ENCODE data around the gene INPP5E. TPM values are rescaled to one million over a fixed set of nuclear protein-coding genes. Genes with fewer than 3 reads are reported as not detected.

INPP5E gene
- total RNA-seq, 1 donor, result 12.5 TPM

GRCh38 chr9:136485049-136486045, 45.7 kb upstream of the INPP5E start:
- DNase-seq (ENCODE audit: low read depth), result peak; percentile 77
- no peak overlapping the region for H3K4me3 ChIP-seq (ENCODE audit: low read depth, low read length)
- TF ChIP-seq CTCF (IDR thresholded peaks at IDR 0.05; ENCODE audit: insufficient read depth, low read length), result peak; percentile 83

GRCh38 chr9:136484153-136485048, 44.8 kb upstream of the INPP5E start:
- peak overlapping the region; percentile 77 for H3K4me3 ChIP-seq (ENCODE audit: low read depth, low read length)
- TF ChIP-seq CTCF (IDR thresholded peaks at IDR 0.05; ENCODE audit: insufficient read depth, low read length), result no peak
- DNase-seq (ENCODE audit: low read depth), result no peak

GRCh38 chr9:136483589-136484152, 44.0 kb upstream of the INPP5E start:
- peak; percentile 85 for DNase-seq (ENCODE audit: low read depth)
- peak overlapping the region; percentile 77 for H3K4me3 ChIP-seq (ENCODE audit: low read depth, low read length)
- no peak for TF ChIP-seq CTCF (IDR thresholded peaks at IDR 0.05; ENCODE audit: insufficient read depth, low read length)

GRCh38 chr9:136482793-136483588, 43.3 kb upstream of the INPP5E start, which contains the start of gene SEC16A:
Gene SEC16A, minus strand, starts transcription at chr9:136483040. Its CDS starts 5,425 bp downstream, at chr9:136477615.
- TF ChIP-seq CTCF (IDR thresholded peaks at IDR 0.05; ENCODE audit: insufficient read depth, low read length), result no peak
- H3K4me3 ChIP-seq (ENCODE audit: low read depth, low read length), result peak within 1 kb of the TSS; percentile 83
- peak; percentile 99 for DNase-seq (ENCODE audit: low read depth)

- peak; percentile 51 for DNase-seq (ENCODE audit: low read depth)
- peak overlapping the region; percentile 83 for H3K4me3 ChIP-seq (ENCODE audit: low read depth, low read length)
- TF ChIP-seq CTCF (IDR thresholded peaks at IDR 0.05; ENCODE audit: insufficient read depth, low read length), result no peak
These were observed 42.6 kb upstream of the INPP5E start for GRCh38 chr9:136482046-136482792.
